HG03280 (cell line): Measurements from ENCODE around the gene PGBD5.

ENCODE experiments used
- ATAC-seq: cut with Tn5 transposase; IDR thresholded peaks from one replicate; pipeline ENCODE4 v1.9.1; 2021; ENCODE audit warnings: mild to moderate bottlenecking, moderate library complexity; ENCODE audit not compliant: unreplicated experiment

Gene PGBD5

GRCh38 chr1:230326971-230327891 is 98.9 kb downstream of the PGBD5 start:
- ATAC-seq, result no peak

- no peak for ATAC-seq
Measured at GRCh38 chr1:230323686-230324085, 102.4 kb downstream of the PGBD5 start.

- no peak for ATAC-seq
Measured at GRCh38 chr1:230322967-230323547, 103.1 kb downstream of the PGBD5 start.

GRCh38 chr1:230322421-230322756 is 103.7 kb downstream of the PGBD5 start:
- ATAC-seq, result no peak

- ATAC-seq, result no peak
Measured at GRCh38 chr1:230321741-230322420, 104.3 kb downstream of the PGBD5 start.

- no peak for ATAC-seq
Measured at GRCh38 chr1:230321341-230321740, 104.8 kb downstream of the PGBD5 start.

- ATAC-seq, result no peak
Measured at GRCh38 chr1:230320804-230321203, 105.3 kb downstream of the PGBD5 start.

GRCh38 chr1:230319014-230319747 is 107.0 kb downstream of the PGBD5 start:
- ATAC-seq, result no peak

GRCh38 chr1:230317823-230318819 is 108.0 kb downstream of the PGBD5 start:
- no peak for ATAC-seq

- ATAC-seq, result no peak
Measured at GRCh38 chr1:230316864-230317745, 109.0 kb downstream of the PGBD5 start.

- ATAC-seq, result no peak
Measured at GRCh38 chr1:230315099-230315498, 111.0 kb downstream of the PGBD5 start.

- ATAC-seq, result no peak
Measured at GRCh38 chr1:230314142-230314470, 112.0 kb downstream of the PGBD5 start.

GRCh38 chr1:230313453-230314141 is 112.5 kb downstream of the PGBD5 start:
- no peak for ATAC-seq

GRCh38 chr1:230312676-230313075 is 113.5 kb downstream of the PGBD5 start:
- no peak for ATAC-seq

- ATAC-seq, result no peak
Measured at GRCh38 chr1:230310381-230311163, 115.6 kb downstream of the PGBD5 start.

GRCh38 chr1:230309646-230310177 is 116.4 kb downstream of the PGBD5 start:
- no peak for ATAC-seq

GRCh38 chr1:230308821-230309220 is 117.3 kb downstream of the PGBD5 start:
- ATAC-seq, result no peak

GRCh38 chr1:230308039-230308438 is 118.1 kb downstream of the PGBD5 start:
- ATAC-seq, result no peak
